GM19035 (cell line): ENCODE data around the gene CNTNAP2.

Experiments used
- ATAC-seq: cut with Tn5 transposase; IDR thresholded peaks from one replicate; pipeline ENCODE4 v1.9.1; 2021; ENCODE audit not compliant: unreplicated experiment

CNTNAP2 gene

DNA sequence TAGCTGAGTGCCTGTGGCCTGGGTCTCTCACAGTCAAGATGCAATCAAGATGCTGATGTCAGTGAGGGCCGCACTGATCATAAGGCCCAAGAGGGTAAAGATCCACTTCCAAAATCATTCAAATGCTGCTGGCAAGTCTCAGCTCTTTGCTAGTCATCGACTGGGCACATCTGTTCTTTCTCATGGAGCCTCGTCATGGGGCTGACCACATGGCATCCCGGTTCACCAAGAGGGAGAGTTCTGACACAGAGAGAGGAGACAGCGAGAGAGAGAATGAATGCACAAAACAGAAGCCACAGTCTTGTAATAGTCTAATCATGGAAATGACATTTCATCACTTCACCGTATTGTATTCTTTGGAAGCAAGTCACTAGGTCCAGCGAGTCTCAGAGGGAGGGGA, 1406.5 kb downstream of the CNTNAP2 start:
- no peak for ATAC-seq

DNA sequence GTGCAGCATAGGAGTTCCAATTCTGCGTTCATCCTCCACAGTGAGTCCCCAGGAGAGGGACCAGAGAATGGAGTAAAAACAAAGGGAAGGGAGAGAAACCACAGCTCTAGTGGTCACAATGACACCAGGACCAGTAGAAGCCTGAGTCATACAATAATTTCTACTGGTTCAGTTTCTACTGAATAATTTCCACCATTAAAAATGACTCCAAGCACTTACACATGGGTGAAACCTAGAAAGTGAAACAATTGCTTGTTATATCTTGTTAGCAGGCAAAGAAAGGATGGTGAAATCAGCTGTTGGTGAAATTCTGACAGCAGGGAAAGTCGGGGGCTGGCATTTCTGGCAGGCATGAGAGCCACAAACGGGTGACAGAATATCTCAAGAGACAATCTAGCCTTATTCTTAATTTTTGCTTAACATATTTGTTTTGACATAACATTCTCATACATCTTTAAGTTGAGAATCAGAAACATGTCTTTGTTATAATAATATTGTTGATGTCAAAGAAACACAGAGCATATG, 1408.2 kb downstream of the CNTNAP2 start:
- ATAC-seq, result no peak

GRCh38 chr7:147525325-147525724, 1408.7 kb downstream of the CNTNAP2 start:
- no peak for ATAC-seq

DNA sequence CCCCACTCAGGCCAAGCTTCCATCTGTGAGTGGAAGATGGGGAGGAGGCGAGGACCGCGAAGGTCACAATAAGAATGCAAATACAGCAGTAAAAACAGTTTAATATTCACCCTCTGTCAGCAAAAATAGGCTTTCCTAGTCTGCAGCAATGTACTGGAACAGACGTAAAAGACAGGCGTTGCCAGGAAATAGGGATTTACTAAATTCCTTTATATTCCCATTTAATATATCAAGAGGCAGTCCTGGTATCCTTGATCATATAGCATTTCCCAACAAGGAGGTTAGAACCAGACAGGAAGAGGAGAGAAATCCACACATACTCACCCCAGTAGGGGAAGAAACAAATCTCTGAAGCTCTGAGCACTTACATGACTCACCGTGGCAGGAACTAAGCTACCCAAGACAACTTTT, 1419.1 kb downstream of the CNTNAP2 start:
- no peak for ATAC-seq

DNA sequence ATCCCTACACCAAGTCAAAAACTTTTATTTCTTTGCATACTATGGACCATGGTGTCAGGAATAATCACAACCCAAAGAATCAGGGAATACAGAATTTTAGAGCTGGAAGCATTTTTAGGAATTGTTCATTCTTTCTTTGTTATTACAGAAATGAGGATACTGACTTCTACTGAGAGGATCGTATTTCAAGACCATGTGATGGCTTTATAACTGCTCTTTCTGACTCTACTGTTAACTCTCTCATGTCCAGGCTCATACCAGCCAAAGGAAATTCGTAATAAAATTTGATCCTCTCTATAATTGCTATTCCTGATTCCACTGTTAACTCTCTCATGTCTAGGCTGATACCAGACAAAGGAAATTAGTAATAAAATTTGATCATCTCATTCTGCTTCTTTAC, 1423.1 kb downstream of the CNTNAP2 start:
- ATAC-seq, result no peak

GRCh38 chr7:147540743-147541142, 1424.1 kb downstream of the CNTNAP2 start:
- no peak for ATAC-seq

DNA sequence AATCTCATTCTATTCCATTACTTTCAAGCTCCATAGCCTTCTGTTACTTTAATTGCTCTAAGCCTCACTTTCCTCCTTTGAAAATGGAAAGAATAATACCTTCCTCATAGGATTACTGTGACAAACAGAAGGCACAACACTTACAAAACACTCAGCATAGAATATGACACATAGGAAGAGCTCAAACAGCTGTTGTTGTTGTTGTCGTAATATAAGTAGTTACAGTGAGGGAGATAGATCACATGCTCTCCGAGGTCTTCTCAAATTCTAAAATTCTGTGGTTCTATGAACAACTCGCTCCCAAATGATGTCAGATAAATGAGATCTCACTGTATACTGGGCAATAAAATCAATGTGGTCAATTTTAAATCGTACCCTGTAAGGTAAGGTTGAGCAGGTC, 1424.7 kb downstream of the CNTNAP2 start:
- ATAC-seq, result no peak

DNA sequence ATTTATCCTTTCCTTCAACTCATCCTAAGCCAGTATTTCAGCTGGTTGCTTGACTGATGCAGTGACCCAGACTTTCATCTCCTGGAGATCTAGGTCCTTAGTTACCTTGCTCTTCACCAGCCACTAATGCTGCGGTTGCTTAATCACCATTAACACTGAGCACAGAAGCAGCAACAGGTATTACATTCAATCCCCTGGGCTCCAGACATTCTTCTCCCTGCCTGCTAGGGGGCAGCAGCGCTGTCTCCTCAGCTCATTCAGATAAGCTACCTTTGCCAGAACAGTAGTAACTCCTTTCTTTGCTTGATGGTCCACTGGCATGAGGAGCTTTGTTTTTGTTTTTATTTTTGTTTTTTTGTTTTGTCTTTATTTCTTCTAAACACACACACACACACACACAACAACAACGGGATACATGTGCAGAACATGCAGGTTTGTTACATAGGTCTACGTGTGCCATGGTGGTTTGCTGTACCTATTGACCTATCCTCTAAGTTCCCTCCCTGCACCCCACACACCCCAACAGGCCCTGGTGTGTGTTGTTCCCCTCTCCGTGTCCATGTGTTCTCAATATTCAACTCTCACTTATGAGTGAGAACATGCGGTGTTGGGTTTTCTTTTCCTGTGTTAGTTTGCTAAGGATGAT, 1430.8 kb downstream of the CNTNAP2 start:
- no peak for ATAC-seq

DNA sequence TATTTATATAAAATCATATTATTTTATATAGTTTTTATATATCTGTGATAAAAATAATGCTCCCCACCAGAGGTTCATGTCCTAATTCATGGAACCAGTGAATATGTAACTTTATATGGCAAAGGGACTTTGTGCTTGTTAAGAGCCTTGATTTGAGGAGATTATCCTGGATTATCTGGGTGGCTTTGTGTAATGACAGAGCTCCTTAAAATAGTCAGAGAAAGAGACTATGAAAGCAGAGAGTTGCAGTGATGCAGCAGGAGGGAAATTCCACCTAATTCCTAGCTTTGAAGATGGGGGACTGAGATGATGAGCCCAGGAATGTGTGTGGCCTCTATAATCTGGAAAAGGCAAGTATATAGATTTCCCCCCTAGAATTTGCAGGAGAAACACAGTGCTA, 1439.7 kb downstream of the CNTNAP2 start:
- no peak for ATAC-seq

DNA sequence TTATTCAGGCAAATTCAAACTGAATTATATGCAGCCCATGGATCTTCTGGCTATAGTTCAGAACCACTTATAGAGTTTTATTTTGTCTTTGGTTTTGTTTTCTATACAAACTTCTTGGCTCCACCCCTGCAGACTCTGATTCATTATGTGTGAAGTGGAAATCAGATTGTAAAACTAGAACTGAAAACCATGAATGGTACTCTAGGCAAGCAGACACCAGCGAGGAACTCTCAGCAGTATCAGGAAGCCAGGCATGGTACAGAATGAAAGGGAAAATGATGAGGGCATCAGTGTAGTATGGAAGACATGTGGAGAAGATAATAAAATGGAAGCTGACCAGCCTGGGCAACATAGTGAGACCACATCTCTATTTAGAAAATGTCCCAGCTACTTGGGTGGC, 1447.1 kb downstream of the CNTNAP2 start:
- no peak for ATAC-seq

DNA sequence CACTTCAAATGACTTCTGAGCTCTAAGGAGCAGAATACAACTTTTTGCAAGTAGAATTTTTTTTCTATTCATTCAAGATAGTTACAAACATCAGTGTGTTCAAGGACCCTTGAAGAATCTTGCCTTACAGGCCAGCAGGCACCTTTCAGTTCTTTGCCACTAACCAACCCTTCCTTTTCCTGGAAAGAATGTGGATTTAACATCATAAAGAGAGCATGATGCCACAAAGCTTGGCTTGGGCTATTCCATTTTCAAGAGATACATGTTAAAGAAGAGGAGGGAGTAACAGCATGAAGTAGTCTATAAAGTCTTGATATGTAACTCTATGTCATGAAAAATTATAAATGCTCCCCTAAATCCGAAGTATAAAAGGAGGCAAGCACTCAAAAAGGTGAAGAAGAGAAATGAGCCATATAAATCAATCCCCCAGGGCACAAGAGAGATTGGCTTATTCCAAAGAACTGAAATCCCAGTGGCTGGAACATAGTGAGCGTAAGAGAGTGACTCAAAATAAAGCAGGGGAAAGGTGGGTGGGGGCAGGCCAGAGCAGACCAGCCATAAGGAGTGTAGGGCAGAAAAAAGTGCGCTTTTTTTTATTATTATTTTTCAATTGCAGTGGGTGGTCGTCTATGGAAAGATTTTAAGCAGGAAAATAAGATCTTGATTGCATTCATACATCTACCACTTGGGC, 1448.3 kb downstream of the CNTNAP2 start:
- no peak for ATAC-seq

- no peak for ATAC-seq
Observed at GRCh38 chr7:147567043-147567442, 1450.4 kb downstream of the CNTNAP2 start.

DNA sequence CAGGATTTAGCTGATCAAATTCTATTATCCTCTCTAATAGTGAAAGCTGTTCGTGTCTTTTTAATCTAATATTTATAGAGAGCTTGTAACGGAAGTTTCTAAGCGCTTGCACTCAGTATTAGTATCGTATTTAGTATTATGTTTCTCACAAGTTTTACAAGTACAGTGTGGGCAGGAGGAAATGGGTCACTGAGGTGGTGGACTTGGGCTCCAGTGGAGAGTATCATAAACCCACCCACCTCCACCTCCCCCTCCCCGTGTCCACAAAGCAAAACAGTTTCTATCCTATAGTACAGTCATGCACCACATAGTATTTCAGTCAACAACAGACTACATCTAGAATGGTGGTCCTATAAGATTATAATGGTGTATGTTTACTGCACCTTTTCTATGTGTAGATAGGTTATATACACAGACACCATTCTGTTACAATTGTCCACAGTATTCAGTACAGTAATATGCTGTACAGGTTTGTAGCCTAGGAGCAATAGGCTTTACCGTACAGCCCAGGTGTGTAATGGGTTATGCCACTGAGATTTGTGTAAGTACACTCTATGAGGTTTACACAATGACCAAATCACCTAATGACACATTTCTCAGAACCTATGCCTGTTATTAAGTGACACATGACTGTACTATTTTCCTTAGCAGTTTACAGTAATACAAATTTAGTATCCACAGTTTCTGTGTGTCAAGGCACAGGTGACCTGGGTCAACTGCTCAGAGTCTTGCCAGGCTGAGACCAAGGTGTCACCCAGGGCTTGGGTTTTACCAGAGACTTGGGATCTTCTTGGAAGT, 1452.7 kb downstream of the CNTNAP2 start:
- no peak for ATAC-seq

DNA sequence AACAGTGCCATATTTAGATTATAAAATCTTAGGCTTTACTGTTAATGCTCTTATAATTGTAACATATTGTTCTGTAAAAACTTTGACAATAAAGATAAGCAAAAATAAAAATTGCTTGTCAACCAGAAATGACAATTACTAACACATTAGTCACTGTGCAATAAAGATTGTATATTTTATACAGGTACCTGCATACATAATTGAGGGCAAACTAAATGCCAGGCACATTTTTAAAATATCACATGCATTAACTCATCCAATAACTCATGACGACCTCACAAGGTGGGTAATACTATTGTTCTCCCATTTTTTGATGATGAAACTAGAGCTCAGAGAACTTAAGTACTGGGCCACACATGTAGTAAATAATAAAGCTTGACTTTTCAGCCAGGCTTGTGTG, 1453.8 kb downstream of the CNTNAP2 start:
- no peak for ATAC-seq

DNA sequence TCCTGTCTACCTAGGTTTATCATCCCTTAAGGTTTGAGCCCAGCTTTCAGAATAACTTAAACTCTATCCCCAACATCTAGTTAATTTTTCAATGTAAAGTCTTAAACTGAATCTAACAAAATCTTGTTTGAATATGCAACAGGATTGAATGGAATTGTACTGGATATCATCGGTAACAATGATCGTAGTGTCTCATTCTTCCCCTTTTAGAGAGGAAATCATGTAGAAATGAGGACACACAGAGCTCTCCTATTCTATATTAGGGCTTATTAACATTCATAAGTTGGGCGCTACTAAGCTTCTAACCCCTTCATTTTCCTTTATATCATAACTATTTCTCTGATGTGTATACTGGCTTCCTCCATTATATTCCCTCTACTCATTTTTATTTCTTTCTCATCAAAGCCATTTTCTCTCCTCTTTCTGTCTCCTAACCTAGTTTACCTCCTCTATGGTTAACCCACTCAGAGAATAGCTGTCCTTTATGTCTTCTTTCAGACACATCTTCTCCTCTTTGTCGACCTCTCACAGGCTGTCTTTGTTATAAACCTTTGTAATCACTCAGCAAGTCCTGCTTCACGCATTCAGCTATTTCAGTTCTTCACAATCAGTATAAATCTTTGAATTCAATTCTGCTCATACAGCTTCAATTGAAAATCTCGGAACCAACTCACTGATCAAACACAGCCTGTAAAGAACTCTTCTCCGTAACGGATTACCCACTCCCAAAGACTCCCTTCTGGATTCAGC, 1455.0 kb downstream of the CNTNAP2 start:
- ATAC-seq, result no peak

- ATAC-seq, result no peak
Observed at GRCh38 chr7:147578196-147578595, 1461.6 kb downstream of the CNTNAP2 start.

- no peak for ATAC-seq
Observed at GRCh38 chr7:147579148-147579547, 1462.5 kb downstream of the CNTNAP2 start.

GRCh38 chr7:147584771-147585193, 1468.2 kb downstream of the CNTNAP2 start:
- ATAC-seq, result no peak

- no peak for ATAC-seq
Observed at GRCh38 chr7:147586110-147586509, 1469.5 kb downstream of the CNTNAP2 start.

GRCh38 chr7:147586526-147586925, 1469.9 kb downstream of the CNTNAP2 start:
- no peak for ATAC-seq
